Right lobe of liver (tissue), 6 donors: Measurements from ENCODE around the gene DSCAML1. TPM values are rescaled to one million over a fixed set of nuclear protein-coding genes. Genes with fewer than 3 reads are reported as not detected.
A peak's percentile ranks its signal among the peaks of the same experiment; 100 is the strongest.

Source experiments
- ATAC-seq, 4 donors: fragments of 200-7000 bp; cut with Tn5 transposase; one replicate each; pipeline ENCODE4 v1.9.1; 2020; ENCODE audit warnings: mild to moderate bottlenecking in 4 of 4, moderate library complexity in 4 of 4
- DNase-seq, 3 donors: peaks; one replicate each; pipeline ENCODE4 v3.0.0-alpha.2; 2020
- H3K27ac ChIP-seq, 3 donors: fragments of 200-600 bp; one replicate each; pipeline ENCODE4 v1.8.0; 2022
- H3K27me3 ChIP-seq, 2 donors: fragments of 200-600 bp; one replicate each; pipeline ENCODE4 v1.8.0; 2022
- H3K36me3 ChIP-seq, 4 donors: fragments of 200-600 bp; sonication (generic) in 1 of 4; one replicate each; pipeline versions ENCODE4 v1.5.1 to v1.8.0; 2017 to 2022; ENCODE audit warnings: control low read depth in 1 of 4
- H3K4me1 ChIP-seq, 4 donors: fragments of 200-600 bp; sonication (generic) in 1 of 4; one replicate each; pipeline versions ENCODE4 v1.5.1 to v1.8.0; 2017 to 2022; ENCODE audit warnings: control low read depth in 1 of 4
- H3K4me3 ChIP-seq, 3 donors: fragments of 200-600 bp; one replicate each; pipeline ENCODE4 v1.8.0; 2022
- H3K9me3 ChIP-seq, 4 donors: fragments of 200-600 bp; sonication (generic) in 1 of 4; one replicate each; pipeline versions ENCODE4 v1.5.1 to v1.8.0; 2017 to 2022; ENCODE audit warnings: control low read depth in 1 of 4
- POLR2A ChIP-seq: fragments of 450-650 bp; IDR thresholded peaks from one replicate; pipeline ENCODE4 v1.6.1; 2017; ENCODE audit warnings: antibody characterized with exemption, mild to moderate bottlenecking
- WGBS: methylation state at CpG from one replicate; pipeline ENCODE4 v1.1.6; 2018; ENCODE audit warnings: low coverage, low lambda C conversion rate; ENCODE audit not compliant: insufficient coverage; ENCODE audit errors: missing lambda C conversion rate; 5-methylcytosine and 5-hydroxymethylcytosine counted together
- intact Hi-C, 2 donors: fragments of 100-400 bp; cut with DNase I; formaldehyde crosslinking; loops; one replicate each; pipeline versions ENCODE4 v1.11.2 to v1.14.1; 2022
- total RNA-seq, 6 experiments: library from RNA; depleted of rRNA in 2 of 6; stranded (reverse); fragments of >200 nt in 2 of 6; fragmentation: NEBNext Ultra II Directional in 3 of 6; extraction: Animal tissue kit (Norgen Biotek cat#: 25700) in 3 of 6; gene quantifications; one replicate each; pipeline versions ENCODE4 v1.1.0 to v1.2.4, GENCODE V29; 2016 to 2023
- TF ChIP-seq, protein P1 (sequence below), 4 donors: fragments of 200-600 bp in 3 of 4; fragments of 450-650 bp in 1 of 4; IDR thresholded peaks; one replicate each; pipeline versions ENCODE4 v1.5.1 to v1.8.0; 2016 to 2022; ENCODE audit warnings: antibody characterized with exemption in 4 of 4, mild to moderate bottlenecking in 2 of 4
- donor health status: DM: no; HTN: yes; CAD: no.
- donor health status: DM: no; HTN: no; CAD: no.
- donor health status: DM: no; HTN: no; CAD: no.
- donor health status: DM: no; HTN: yes; CAD: no.
- donor health status: DM: no; HTN: yes; CAD: no.

DSCAML1 gene
- total RNA-seq, 6 experiments from 2014 or later, result 0.06 to 0.92 (median 0.22) TPM; not detected in 1

DNA sequence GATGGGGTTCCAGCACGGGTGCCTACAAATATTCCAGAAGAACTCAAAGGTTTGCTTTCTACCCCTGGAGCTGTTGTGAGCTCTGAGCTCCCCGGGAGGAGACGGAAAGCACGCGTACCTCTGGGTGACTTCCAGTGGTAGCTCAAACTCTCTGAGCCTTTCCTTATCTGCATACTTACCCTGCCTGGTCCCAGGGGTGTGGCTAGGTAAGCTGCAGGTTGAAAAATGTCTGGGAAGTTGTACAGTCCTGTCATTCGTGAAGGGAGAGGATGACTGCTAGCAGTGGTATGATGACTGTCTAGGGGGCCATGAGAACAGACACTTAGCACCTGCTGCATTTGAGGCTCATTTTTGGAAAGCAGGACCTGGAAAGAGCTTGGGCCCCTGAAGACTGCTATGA, 111.5 kb downstream of the DSCAML1 start:
- no peaks in the 10 kb centered on the region for H3K4me1 ChIP-seq
- 93% methylated on average over 4 of the region's 6 CpGs for WGBS
- DNase-seq, result no peak
- ATAC-seq, result no peak
- H3K9me3 ChIP-seq, result no peaks in the 10 kb centered on the region
- H3K4me3 ChIP-seq, result no peak overlapping the region
- no peak overlapping the region for H3K27ac ChIP-seq
- TF ChIP-seq, protein P1, sequence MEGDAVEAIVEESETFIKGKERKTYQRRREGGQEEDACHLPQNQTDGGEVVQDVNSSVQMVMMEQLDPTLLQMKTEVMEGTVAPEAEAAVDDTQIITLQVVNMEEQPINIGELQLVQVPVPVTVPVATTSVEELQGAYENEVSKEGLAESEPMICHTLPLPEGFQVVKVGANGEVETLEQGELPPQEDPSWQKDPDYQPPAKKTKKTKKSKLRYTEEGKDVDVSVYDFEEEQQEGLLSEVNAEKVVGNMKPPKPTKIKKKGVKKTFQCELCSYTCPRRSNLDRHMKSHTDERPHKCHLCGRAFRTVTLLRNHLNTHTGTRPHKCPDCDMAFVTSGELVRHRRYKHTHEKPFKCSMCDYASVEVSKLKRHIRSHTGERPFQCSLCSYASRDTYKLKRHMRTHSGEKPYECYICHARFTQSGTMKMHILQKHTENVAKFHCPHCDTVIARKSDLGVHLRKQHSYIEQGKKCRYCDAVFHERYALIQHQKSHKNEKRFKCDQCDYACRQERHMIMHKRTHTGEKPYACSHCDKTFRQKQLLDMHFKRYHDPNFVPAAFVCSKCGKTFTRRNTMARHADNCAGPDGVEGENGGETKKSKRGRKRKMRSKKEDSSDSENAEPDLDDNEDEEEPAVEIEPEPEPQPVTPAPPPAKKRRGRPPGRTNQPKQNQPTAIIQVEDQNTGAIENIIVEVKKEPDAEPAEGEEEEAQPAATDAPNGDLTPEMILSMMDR (IDR thresholded peaks at IDR 0.05), result no peak
- no peak for TF ChIP-seq POLR2A
- peaks cover 0 to 3% (median 0%) of the 10 kb centered on the region in 4 donors for H3K36me3 ChIP-seq
- intact Hi-C loops, result no loop called here
- no peaks in the 10 kb centered on the region for H3K27me3 ChIP-seq

- Histone ChIP-seq H3K4me3 (no peak overlapping the region), H3K27me3 (no peaks in the 10 kb centered on the region), H3K4me1 (no peaks in the 10 kb centered on the region), H3K36me3 (peaks cover 0 to 3% (median 0%) of the 10 kb centered on the region in 4 donors), H3K27ac (no peak overlapping the region), H3K9me3 (no peaks in the 10 kb centered on the region)
- TF ChIP-seq, protein P1 (IDR thresholded peaks at IDR 0.05), result no peak
- TF ChIP-seq POLR2A, result no peak
- intact Hi-C loops, result no loop called here
- 48% methylated on average over 2 of the region's 4 CpGs for WGBS
- DNase-seq (no peak), ATAC-seq (peak in 1 of 4 donors; percentile 36)
These were observed 112.3 kb downstream of the DSCAML1 start for GRCh38 chr11:117684731-117685130.

- no peaks in the 10 kb centered on the region for H3K27me3 ChIP-seq
- no peaks in the 10 kb centered on the region for H3K9me3 ChIP-seq
- H3K4me3 ChIP-seq, result no peak overlapping the region
- 70% methylated on average over 2 of the region's 3 CpGs for WGBS
- no peaks in the 10 kb centered on the region for H3K4me1 ChIP-seq
- TF ChIP-seq POLR2A, result no peak
- TF ChIP-seq, protein P1 (IDR thresholded peaks at IDR 0.05), result no peak
- ATAC-seq (no peak), DNase-seq (no peak)
- no peak overlapping the region for H3K27ac ChIP-seq
- intact Hi-C loops, result no loop called here
- peaks cover 0 to under 1% (median 0%) of the 10 kb centered on the region in 4 donors for H3K36me3 ChIP-seq
These were observed 112.9 kb downstream of the DSCAML1 start for GRCh38 chr11:117684111-117684510.

- WGBS, result 75% methylated on average over 1 of the region's 1 CpG
- no peaks in the 10 kb centered on the region for H3K9me3 ChIP-seq
- H3K36me3 ChIP-seq, result no peaks in the 10 kb centered on the region
- H3K27me3 ChIP-seq, result no peaks in the 10 kb centered on the region
- no peaks in the 10 kb centered on the region for H3K4me1 ChIP-seq
- intact Hi-C loops, result no loop called here
- TF ChIP-seq, protein P1 (IDR thresholded peaks at IDR 0.05), result no peak
- no peak for TF ChIP-seq POLR2A
- DNase-seq (no peak), ATAC-seq (no peak)
- H3K27ac ChIP-seq, result no peak overlapping the region
- H3K4me3 ChIP-seq, result no peak overlapping the region
These were observed 115.6 kb downstream of the DSCAML1 start for GRCh38 chr11:117681438-117681837.

- WGBS, result 70% methylated on average over 2 of the region's 3 CpGs
- H3K36me3 ChIP-seq, result no peaks in the 10 kb centered on the region
- no peaks in the 10 kb centered on the region for H3K27me3 ChIP-seq
- DNase-seq, result no peak
- no peak for ATAC-seq
- intact Hi-C loops, result no loop called here
- TF ChIP-seq, protein P1 (IDR thresholded peaks at IDR 0.05), result no peak
- TF ChIP-seq POLR2A, result no peak
- H3K4me3 ChIP-seq, result no peak overlapping the region
- H3K9me3 ChIP-seq, result no peaks in the 10 kb centered on the region
- H3K27ac ChIP-seq, result no peak overlapping the region
- no peaks in the 10 kb centered on the region for H3K4me1 ChIP-seq
These were observed 117.6 kb downstream of the DSCAML1 start for GRCh38 chr11:117679461-117679860.
